Loucy (cell line): Measurements from ENCODE around the gene YEATS4.

Experiments used
- H2AFZ ChIP-seq: fragments of 200-600 bp; sonication (generic); 2 replicates; pipeline ENCODE4 v1.6.0; 2016; ENCODE audit warnings: antibody characterized with exemption, mild to moderate bottlenecking, low read length, moderate library complexity
- H3F3A ChIP-seq: fragments of 200-600 bp; 2 replicates; pipeline ENCODE4 v1.6.0; 2016; ENCODE audit warnings: antibody characterized with exemption, low read depth, mild to moderate bottlenecking
- H3K27me3 ChIP-seq: fragments of 200-600 bp; sonication (generic); 2 replicates; pipeline ENCODE4 v1.6.1; 2014; ENCODE audit warnings: low read length, mild to moderate bottlenecking; ENCODE audit not compliant: insufficient read depth, poor library complexity, severe bottlenecking
- H3K36me3 ChIP-seq: fragments of 200-600 bp; sonication (generic); 2 replicates; pipeline ENCODE4 v1.6.1; 2016; ENCODE audit warnings: low read length; ENCODE audit not compliant: insufficient read depth
- H3K4me1 ChIP-seq: fragments of 200-600 bp; sonication (generic); 2 replicates; pipeline ENCODE4 v1.5.1; 2014; ENCODE audit warnings: low read length, mild to moderate bottlenecking; ENCODE audit not compliant: insufficient read depth, poor library complexity, severe bottlenecking
- H3K4me2 ChIP-seq: fragments of 200-600 bp; sonication (generic); 2 replicates; pipeline ENCODE4 v1.6.0; 2014; ENCODE audit warnings: antibody characterized with exemption, low read length, low read depth, mild to moderate bottlenecking; ENCODE audit not compliant: poor library complexity, severe bottlenecking
- H3K4me3 ChIP-seq: fragments of 200-600 bp; sonication (generic); 2 replicates; pipeline ENCODE4 v1.5.1; 2014; ENCODE audit warnings: low read length, mild to moderate bottlenecking, mixed read lengths; ENCODE audit not compliant: poor library complexity, severe bottlenecking
- H3K79me2 ChIP-seq: fragments of 200-600 bp; sonication (generic); 2 replicates; pipeline ENCODE4 v1.6.1; 2014; ENCODE audit warnings: low read length; ENCODE audit not compliant: insufficient read depth
- H3K9ac ChIP-seq: fragments of 200-600 bp; sonication (generic); 2 replicates; pipeline ENCODE4 v1.6.0; 2014; ENCODE audit warnings: mild to moderate bottlenecking, low read depth, low read length, moderate library complexity; ENCODE audit not compliant: poor library complexity, severe bottlenecking
- H3K9me2 ChIP-seq: fragments of 200-600 bp; sonication (generic); replicated peaks from 2 replicates; pipeline ENCODE4 v1.6.1; 2016; ENCODE audit warnings: low read depth, low read length, mixed read lengths
- H3K9me3 ChIP-seq: fragments of 200-600 bp; sonication (generic); 2 replicates; pipeline ENCODE4 v1.6.1; 2014; ENCODE audit warnings: mild to moderate bottlenecking, antibody characterized with exemption, low read length, low read depth; ENCODE audit not compliant: insufficient read depth
- H4K20me1 ChIP-seq: fragments of 200-600 bp; sonication (generic); 2 replicates; pipeline ENCODE4 v1.6.0; 2014; ENCODE audit warnings: antibody characterized with exemption, low read length, mild to moderate bottlenecking; ENCODE audit not compliant: insufficient read depth, poor library complexity, severe bottlenecking
- CTCF ChIP-seq: fragments of 200-600 bp; sonication (generic); conservative IDR thresholded peaks from 2 replicates; pipeline ENCODE4 v1.5.1; 2014; ENCODE audit warnings: mild to moderate bottlenecking, antibody characterized with exemption, low read length
- EZH2phosphoT487 ChIP-seq: fragments of 200-600 bp; IDR thresholded peaks from 2 replicates; pipeline ENCODE4 v1.6.1; 2018; ENCODE audit warnings: antibody characterized with exemption, mild to moderate bottlenecking, moderate library complexity, borderline replicate concordance

Gene YEATS4

GRCh38 chr12:69386921-69387320, 27.4 kb downstream of the YEATS4 start:
- TF ChIP-seq EZH2phosphoT487: no peak
- no peak for TF ChIP-seq CTCF
- H3K4me2 ChIP-seq: no peak overlapping the region
- no peaks in the 10 kb centered on the region for H3K27me3 ChIP-seq
- H3K4me1 ChIP-seq: no peaks in the 10 kb centered on the region
- H3K9ac ChIP-seq: no peak overlapping the region
- H3K79me2 ChIP-seq: peaks cover 34% of the 10 kb centered on the region
- H3K36me3 ChIP-seq: peaks cover 69% of the 10 kb centered on the region
- no peak overlapping the region for H2AFZ ChIP-seq
- H3K9me3 ChIP-seq: no peaks in the 10 kb centered on the region
- no peaks in the 10 kb centered on the region for H4K20me1 ChIP-seq
- H3K9me2 ChIP-seq: no peaks in the 10 kb centered on the region
- no peaks in the 10 kb centered on the region; the same call in 1 of the 2 replicates for H3F3A ChIP-seq
- no peak overlapping the region for H3K4me3 ChIP-seq

DNA sequence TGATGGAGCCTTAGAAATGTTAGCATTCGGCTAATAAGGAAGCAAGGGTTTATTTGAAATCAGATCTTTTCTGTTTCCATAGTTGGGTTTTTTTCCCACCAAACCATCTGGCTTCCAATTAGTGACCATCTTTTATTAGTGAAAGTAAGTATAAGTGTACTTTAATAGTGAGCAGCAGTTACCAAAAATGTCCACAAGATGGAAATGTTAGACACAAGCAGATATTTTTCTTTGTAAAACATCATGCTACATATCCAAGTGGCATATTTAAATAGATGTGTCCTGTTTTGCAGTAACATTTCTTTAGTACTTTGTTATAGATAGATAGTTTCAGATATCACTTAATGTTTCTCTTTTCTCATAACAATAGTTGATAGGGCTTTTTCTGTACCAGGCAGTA, 28.8 kb downstream of the YEATS4 start:
- Histone ChIP-seq H3K36me3 (peaks cover 71% of the 10 kb centered on the region), H3F3A (no peaks in the 10 kb centered on the region; the same call in 1 of the 2 replicates), H4K20me1 (no peaks in the 10 kb centered on the region), H2AFZ (no peak overlapping the region), H3K4me2 (no peak overlapping the region), H3K9ac (no peak overlapping the region), H3K4me1 (no peaks in the 10 kb centered on the region), H3K9me3 (no peaks in the 10 kb centered on the region), H3K79me2 (peaks cover 20% of the 10 kb centered on the region), H3K27me3 (no peaks in the 10 kb centered on the region), H3K9me2 (no peaks in the 10 kb centered on the region), H3K4me3 (no peak overlapping the region)
- TF ChIP-seq CTCF (peak; percentile 61), EZH2phosphoT487 (no peak)

DNA sequence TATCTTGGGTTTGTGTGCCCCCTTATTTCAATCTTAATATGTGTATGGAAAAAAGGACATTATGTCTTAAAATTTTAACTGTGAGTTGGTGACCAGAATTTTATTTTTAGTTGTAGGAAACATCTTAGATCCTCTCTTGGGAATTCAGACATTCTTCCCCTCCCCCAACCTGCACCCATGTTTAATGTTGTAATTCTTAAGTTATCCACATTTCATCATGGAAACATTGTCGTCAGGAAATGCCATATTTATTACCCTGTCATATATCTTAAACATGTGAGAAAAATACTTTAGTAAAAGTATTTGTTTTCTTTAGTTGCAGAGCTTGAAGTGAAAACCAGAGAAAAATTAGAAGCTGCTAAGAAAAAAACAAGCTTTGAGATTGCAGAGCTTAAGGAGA, 30.3 kb downstream of the YEATS4 start:
- no peaks in the 10 kb centered on the region for H3K9me3 ChIP-seq
- no peaks in the 10 kb centered on the region; the same call in 1 of the 2 replicates for H3F3A ChIP-seq
- no peak overlapping the region for H2AFZ ChIP-seq
- H3K9ac ChIP-seq: no peak overlapping the region
- H3K4me3 ChIP-seq: no peak overlapping the region
- peaks cover 61% of the 10 kb centered on the region for H3K36me3 ChIP-seq
- H3K4me2 ChIP-seq: no peak overlapping the region
- H3K4me1 ChIP-seq: no peaks in the 10 kb centered on the region
- TF ChIP-seq CTCF (no peak), EZH2phosphoT487 (no peak)
- no peaks in the 10 kb centered on the region for H3K9me2 ChIP-seq
- H4K20me1 ChIP-seq: no peaks in the 10 kb centered on the region
- H3K79me2 ChIP-seq: peaks cover 18% of the 10 kb centered on the region
- H3K27me3 ChIP-seq: no peaks in the 10 kb centered on the region
